GM20000 (cell line): ENCODE results near the gene PLAC8.

ENCODE experiments used
- DNase-seq: peaks from one replicate; pipeline ENCODE4 v3.0.0; 2012; ENCODE audit warnings: low spot score
- CTCF ChIP-seq: IDR thresholded peaks from 2 replicates; pipeline ENCODE4 v1.5.1; 2012; ENCODE audit warnings: mild to moderate bottlenecking, control low read depth; ENCODE audit errors: extremely low read depth, missing control alignments

PLAC8 gene

GRCh38 chr4:83139514-83140156 lies 25.1 kb upstream of the PLAC8 start:
- no peak for DNase-seq
- TF ChIP-seq CTCF, result no peak

DNA sequence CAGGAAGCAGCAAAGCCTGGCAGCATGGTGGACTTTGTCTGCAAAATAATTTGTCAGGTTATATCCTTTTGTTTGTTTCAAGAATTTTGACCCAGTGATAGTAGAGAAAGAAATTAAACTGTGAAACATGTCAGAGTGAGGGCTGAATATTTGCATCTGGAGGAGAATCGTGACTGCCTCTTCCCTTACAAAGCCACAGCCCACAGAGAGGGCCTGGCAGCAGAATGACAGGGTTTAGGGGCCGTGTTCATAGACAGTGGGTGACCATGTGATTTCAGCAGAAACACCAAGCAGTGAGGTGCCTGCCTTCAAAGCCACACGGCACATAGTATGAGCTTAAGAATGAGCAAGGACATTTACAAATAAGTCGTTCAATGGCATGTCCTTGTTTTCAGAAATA lies 24.4 kb upstream of the PLAC8 start:
- no peak for DNase-seq
- no peak for TF ChIP-seq CTCF

GRCh38 chr4:83132065-83132464 lies 17.5 kb upstream of the PLAC8 start:
- no peak for DNase-seq
- no peak for TF ChIP-seq CTCF

DNA sequence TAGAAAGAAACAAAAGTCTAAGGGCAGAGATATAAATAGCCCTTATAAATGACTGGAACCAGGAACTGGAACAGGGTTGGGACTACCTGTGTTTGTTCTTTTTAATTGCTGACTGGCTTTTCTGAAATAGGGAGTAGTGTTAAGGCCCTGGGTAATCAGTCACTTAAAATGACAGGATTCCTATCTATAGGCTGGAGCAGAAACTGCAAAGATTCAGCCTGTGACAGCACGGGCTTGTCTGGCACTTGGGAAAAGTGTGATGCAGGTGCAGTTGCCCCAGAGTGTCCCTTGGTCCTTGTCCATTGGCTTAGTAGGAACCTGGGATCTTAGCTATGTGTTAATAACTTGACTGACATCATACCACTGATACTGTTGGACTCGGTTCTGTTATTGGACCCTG lies 14.7 kb upstream of the PLAC8 start:
- DNase-seq, result no peak

DNA sequence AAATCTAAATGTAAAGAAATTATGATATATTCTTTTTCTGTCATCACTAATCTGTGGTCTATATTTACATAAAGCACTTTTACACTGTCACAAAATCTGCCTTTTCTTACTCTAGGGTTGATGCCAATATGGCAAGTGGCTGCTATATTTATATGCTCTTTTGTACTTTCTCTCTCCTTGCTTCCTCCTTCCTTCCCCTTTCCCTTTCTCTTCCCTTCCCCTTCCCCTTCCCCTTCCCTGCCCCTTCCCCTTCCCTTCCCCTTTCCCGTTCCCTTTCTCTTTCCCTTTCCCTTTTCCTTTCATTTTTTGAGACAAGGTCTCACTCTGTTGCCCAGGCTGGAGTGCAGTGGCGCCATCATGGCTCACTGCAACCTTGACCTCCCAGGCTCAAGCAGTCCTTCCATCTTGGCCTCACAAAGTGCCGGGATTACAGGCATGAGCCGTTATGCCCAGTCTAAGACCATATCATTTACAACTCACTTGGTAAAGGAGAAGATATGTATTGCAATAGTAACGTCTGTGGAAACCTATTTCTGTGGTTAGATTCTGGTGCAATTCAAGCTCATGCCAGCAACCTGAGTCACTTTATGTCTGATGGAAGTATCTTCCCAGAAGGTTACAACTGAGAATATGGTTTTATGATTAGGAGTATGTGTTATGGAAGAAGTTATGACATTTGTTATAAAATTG lies 13.9 kb upstream of the PLAC8 start:
- no peak for DNase-seq
- TF ChIP-seq CTCF, result no peak

More for the DNA sequence above, 14.7 kb upstream of the PLAC8 start:
- TF ChIP-seq CTCF, result no peak

DNA sequence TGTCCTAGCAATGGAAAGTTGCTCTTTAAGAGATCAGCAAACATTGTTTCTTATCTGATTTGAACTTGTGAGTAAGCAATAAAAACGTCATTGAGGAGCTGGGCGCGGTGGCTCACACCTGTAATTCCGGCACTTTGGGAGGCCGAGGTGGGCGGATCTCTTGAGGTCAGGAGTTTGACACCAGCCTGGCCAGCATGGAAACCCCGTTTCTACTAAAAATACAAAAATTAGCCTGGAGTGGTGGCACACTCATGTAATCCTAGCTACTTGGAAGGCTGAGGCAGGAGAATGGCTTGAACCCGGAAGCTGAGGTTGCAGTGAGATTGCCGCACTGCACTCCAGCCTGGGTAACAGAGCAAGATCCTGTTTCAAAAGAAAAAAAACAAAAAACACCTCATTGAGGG lies 11.2 kb upstream of the PLAC8 start:
- no peak for TF ChIP-seq CTCF
- DNase-seq, result no peak

DNA sequence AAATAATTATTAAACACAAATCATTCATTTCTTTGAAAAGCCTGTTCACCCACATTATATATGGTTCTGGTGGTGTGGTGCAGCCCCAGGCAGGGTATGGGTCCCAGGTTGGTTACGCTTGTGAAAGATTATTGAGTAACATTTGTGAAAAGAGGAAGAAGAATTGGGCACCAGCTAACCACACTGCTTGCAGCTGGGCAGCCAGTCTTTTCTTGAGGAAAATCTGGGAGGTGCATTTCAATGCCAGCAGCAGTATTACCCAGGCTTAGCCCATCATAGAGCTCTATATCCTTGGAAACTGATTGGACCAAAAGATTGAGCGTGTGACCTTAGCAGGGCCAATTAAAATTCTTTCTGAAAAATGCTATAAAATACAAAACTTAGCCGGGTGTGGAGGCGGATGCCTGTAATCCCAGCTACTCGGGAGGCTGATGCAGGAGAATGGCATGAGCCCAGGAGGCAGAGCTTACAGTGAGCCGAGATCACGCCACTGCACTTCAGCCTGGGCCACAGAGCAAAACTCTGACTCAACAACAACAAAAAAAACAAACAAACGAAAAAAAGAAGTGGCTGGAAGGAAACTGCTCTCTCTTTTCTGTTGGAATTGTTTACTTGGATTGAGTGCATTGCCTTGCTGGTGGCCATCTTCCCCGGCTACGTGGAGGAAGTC lies 9.7 kb upstream of the PLAC8 start:
- no peak for DNase-seq
- TF ChIP-seq CTCF, result no peak
